ENCODE measurements around the gene FAM114A1.

FAM114A1 gene

GRCh38 chr4:38950159-38950558, 82.6 kb downstream of the FAM114A1 start:
- H3K36me3 ChIP-seq (ENCODE audit: control insufficient read depth, low read length): no peaks in the 10 kb centered on the region
- H3K4me2 ChIP-seq (ENCODE audit: low read length): no peak overlapping the region
- no peak overlapping the region for H3K27ac ChIP-seq (ENCODE audit: low read depth, low read length)
- peaks cover 7% of the 10 kb centered on the region; the same call in 1 of the 2 replicates for H3K27me3 ChIP-seq (ENCODE audit: control insufficient read depth, low read length)
- H3K79me2 ChIP-seq (ENCODE audit: control insufficient read depth, low read length): no peaks in the 10 kb centered on the region
- H3K4me1 ChIP-seq (ENCODE audit: control insufficient read depth, low read length): no peaks in the 10 kb centered on the region
- TF ChIP-seq EZH2phosphoT487 (IDR thresholded peaks at IDR 0.05; ENCODE audit: borderline replicate concordance, low read length) (no peak), CTCF (IDR thresholded peaks at IDR 0.05; ENCODE audit: low read depth, low read length, poor library complexity, severe bottlenecking) (no peak)
- H3K9me3 ChIP-seq (ENCODE audit: control insufficient read depth, insufficient read depth, low read length): no peaks in the 10 kb centered on the region
- H3K4me3 ChIP-seq (ENCODE audit: low read length): no peak overlapping the region
- H3F3A ChIP-seq (ENCODE audit: control insufficient read depth, insufficient read depth): no peaks in the 10 kb centered on the region
- no peaks in the 10 kb centered on the region for H3K9me2 ChIP-seq (replicated peaks; ENCODE audit: control insufficient read depth, low read length)
- no peaks in the 10 kb centered on the region for H4K20me1 ChIP-seq (ENCODE audit: control insufficient read depth, insufficient read depth, low read depth, low read length)

- Histone ChIP-seq H3K27me3 (ENCODE audit: control insufficient read depth, low read length) (peaks cover 7% of the 10 kb centered on the region; the same call in 1 of the 2 replicates), H3K9me2 (replicated peaks; ENCODE audit: control insufficient read depth, low read length) (no peaks in the 10 kb centered on the region), H3K4me1 (ENCODE audit: control insufficient read depth, low read length) (no peaks in the 10 kb centered on the region), H3F3A (ENCODE audit: control insufficient read depth, insufficient read depth) (no peaks in the 10 kb centered on the region), H3K36me3 (ENCODE audit: control insufficient read depth, low read length) (no peaks in the 10 kb centered on the region), H4K20me1 (ENCODE audit: control insufficient read depth, insufficient read depth, low read depth, low read length) (no peaks in the 10 kb centered on the region), H3K9me3 (ENCODE audit: control insufficient read depth, insufficient read depth, low read length) (no peaks in the 10 kb centered on the region), H3K27ac (ENCODE audit: low read depth, low read length) (no peak overlapping the region), H3K4me3 (ENCODE audit: low read length) (no peak overlapping the region), H3K79me2 (ENCODE audit: control insufficient read depth, low read length) (no peaks in the 10 kb centered on the region), H3K4me2 (ENCODE audit: low read length) (no peak overlapping the region)
- TF ChIP-seq EZH2phosphoT487 (IDR thresholded peaks at IDR 0.05; ENCODE audit: borderline replicate concordance, low read length) (no peak), CTCF (IDR thresholded peaks at IDR 0.05; ENCODE audit: low read depth, low read length, poor library complexity, severe bottlenecking) (no peak)
These were observed 83.1 kb downstream of the FAM114A1 start for GRCh38 chr4:38950734-38951133.

- Histone ChIP-seq H3K4me2 (ENCODE audit: low read length) (no peak overlapping the region), H3K4me3 (ENCODE audit: low read length) (no peak overlapping the region), H3K36me3 (ENCODE audit: control insufficient read depth, low read length) (no peaks in the 10 kb centered on the region), H4K20me1 (ENCODE audit: control insufficient read depth, insufficient read depth, low read depth, low read length) (no peaks in the 10 kb centered on the region), H3K4me1 (ENCODE audit: control insufficient read depth, low read length) (no peaks in the 10 kb centered on the region), H3K27ac (ENCODE audit: low read depth, low read length) (no peak overlapping the region), H3K79me2 (ENCODE audit: control insufficient read depth, low read length) (no peaks in the 10 kb centered on the region), H3K27me3 (ENCODE audit: control insufficient read depth, low read length) (peaks cover 7% of the 10 kb centered on the region; the same call in 1 of the 2 replicates), H3F3A (ENCODE audit: control insufficient read depth, insufficient read depth) (no peaks in the 10 kb centered on the region), H3K9me2 (replicated peaks; ENCODE audit: control insufficient read depth, low read length) (no peaks in the 10 kb centered on the region), H3K9me3 (ENCODE audit: control insufficient read depth, insufficient read depth, low read length) (no peaks in the 10 kb centered on the region)
- TF ChIP-seq CTCF (IDR thresholded peaks at IDR 0.05; ENCODE audit: low read depth, low read length, poor library complexity, severe bottlenecking) (no peak), EZH2phosphoT487 (IDR thresholded peaks at IDR 0.05; ENCODE audit: borderline replicate concordance, low read length) (no peak)
These were observed 84.0 kb downstream of the FAM114A1 start for GRCh38 chr4:38951598-38951997.

All from DOHH2 (cell line).